HG02970 (cell line): Measurements from ENCODE around the gene GRIK2.
A peak's percentile ranks its signal among the peaks of the same experiment; 100 is the strongest.

Source experiments
- ATAC-seq: cut with Tn5 transposase; IDR thresholded peaks from one replicate; pipeline ENCODE4 v1.9.1; 2021; ENCODE audit warnings: mild to moderate bottlenecking, moderate library complexity, moderate number of reproducible peaks; ENCODE audit not compliant: unreplicated experiment, low FRiP score

GRIK2 gene

DNA sequence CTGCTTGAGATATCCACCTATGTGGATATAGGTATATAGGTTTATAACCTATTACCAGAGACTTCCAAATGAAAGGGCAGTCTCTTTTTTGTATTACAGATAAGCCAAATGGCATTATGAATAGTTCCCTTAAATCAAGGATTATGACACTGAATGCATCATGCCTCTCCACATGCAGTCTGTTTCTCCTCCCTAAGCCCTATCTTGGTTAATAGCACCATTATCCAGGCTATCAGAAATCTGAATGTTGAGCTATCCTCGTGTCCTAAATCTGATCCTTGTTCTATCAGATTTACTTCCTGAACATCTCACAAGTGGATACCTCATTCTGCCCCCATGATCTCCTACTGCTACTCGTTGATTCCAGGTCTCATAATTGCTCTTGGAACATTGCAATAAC is 138.0 kb downstream of the GRIK2 start:
- ATAC-seq, result no peak

DNA sequence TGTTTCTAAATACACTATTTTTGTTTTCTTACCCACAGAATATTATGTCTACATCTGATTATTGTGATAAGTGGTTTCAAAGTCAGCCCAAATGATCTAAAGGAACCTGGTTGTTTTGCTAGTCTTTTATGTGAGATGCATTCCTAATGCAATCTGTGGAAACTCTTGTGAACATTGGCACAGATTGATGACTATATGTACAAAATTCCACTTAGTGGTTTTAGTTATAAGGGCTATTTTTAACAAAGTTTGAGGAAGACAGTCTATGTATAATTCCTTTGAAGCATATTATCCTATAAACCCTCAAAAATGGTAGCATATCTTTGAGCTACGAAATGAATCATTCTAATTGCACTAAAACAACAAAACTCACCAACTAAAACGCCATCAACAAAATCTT is 140.9 kb downstream of the GRIK2 start:
- ATAC-seq, result no peak

DNA sequence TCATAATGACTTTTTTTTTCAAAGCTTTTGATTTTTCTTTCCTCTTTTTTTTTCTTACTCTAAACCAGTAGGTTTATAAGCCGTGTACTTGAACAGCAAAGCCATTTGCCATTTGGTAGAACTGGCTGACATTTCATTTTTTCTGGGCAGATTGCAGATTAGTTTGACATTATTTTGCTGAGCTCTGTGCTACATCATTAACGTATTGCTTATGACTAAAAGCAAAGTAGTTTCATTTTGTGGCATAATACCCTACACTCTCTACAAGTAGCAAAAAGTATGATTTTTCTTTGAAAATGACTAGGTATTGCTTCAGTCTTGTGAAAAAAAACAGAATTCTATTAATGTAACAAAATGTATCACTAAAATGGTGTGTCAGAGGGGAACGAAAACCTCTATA is 141.3 kb downstream of the GRIK2 start:
- ATAC-seq, result no peak

DNA sequence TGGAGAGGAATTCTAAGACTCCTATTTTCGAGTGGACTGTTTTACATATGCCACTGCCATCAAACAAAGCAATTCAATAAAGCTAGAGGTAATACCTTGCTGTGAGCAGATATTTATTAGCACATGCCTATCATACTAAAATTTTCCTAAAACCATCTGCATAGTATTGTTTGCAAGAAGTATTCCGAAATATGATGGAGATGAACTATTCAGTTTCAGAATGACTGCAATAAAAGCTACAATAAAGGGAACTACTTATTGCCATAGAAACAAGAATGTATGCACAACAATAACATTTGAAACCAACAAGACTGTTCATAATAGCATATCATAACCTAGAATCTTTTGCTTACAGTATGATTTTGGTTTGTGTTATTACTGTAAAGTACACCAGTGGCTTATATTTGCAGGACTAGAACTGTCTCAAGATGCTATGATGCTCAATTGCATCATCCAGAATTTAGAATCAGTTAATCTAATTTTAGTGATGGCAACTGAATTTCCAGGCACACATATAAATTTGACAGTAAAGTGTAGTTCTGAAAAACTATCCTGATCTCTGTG is 144.3 kb downstream of the GRIK2 start:
- ATAC-seq, result no peak

DNA sequence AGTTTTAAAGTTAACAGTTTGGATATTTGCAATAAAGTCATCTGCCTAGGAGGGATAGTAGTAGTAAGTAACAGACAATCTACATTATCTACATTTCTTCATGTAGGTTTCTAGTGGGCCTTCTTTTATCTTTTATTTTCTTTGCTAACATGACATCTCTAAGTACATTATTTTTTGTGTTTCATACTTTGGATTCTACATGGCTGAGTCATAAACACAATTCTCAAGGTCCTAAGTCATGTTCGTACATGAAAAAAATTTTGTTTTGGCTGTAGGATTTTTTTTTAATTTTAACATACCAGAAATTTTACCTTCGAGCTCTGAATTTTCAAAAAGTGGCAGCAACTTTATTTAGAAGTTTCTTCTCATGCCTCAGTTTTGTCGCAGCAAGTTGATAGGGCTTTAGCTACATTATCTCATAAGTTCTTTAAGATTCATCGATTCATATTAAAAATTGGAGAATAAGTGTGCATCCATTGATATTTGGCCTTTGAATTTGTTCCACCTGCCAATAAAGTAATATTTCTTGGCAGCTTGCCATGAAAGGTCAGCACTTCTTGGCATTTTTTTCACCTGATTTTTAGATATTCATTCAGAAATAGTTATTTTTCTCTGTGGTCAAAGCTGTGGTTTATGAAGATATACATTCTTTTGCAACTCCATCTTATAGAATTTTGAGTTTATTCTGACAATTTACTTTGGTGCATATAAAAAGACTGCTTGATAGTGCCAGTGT is 146.2 kb downstream of the GRIK2 start:
- no peak for ATAC-seq

DNA sequence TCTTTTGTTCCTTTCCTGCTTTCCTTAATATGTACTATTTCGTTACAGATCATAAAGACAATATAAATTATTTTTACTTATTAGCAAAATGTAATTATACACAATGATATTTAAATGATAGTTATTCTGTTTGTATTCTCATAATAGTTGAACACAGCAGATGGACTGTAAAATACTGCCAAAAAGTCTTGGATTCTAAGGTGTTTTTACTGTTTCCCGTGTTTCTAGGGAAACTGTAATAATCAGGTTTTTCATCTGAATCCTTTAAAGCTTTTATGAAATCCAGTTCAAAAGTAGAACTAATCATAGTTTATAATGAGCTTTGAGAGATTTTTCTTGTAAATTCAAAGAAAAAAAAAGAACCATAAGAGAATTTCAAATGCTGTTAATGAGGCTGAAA is 148.4 kb downstream of the GRIK2 start:
- ATAC-seq, result no peak

DNA sequence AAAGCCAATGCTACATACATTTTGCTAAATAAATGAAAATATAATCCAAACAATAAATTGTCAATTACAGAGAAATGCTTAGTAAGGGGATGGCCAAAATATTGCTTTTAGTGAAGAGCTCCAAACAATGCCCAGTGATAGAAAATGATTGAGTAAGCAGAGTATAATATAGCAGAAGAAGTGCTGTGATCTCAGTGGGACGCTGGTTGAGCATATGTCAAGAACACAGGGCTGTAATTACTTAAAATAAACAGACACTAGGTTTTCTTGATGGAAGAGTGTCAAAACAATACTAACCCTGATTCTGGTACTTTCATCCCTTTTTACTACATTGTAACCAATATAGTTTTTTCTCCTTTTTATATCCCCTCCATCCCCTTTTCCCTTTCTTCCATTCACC is 150.3 kb downstream of the GRIK2 start:
- no peak for ATAC-seq

DNA sequence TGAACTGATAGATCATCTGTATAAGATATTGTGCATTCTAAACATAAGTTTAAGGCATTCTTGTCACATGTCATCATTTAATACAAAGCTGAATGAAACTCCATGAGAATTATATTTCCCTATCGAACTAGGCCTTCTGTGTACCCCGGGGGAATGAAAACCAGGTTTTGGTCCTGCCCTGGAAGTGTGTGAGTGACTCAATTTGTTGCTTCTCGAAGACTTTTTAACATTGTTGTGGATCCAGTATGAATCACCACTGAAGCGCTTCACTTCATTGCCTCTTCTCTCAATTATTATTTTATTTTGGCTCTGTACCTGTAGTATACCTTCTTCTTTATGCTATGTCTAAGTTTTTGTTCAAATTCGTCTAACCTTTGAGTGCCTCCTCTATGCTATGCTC is 150.8 kb downstream of the GRIK2 start:
- no peak for ATAC-seq

DNA sequence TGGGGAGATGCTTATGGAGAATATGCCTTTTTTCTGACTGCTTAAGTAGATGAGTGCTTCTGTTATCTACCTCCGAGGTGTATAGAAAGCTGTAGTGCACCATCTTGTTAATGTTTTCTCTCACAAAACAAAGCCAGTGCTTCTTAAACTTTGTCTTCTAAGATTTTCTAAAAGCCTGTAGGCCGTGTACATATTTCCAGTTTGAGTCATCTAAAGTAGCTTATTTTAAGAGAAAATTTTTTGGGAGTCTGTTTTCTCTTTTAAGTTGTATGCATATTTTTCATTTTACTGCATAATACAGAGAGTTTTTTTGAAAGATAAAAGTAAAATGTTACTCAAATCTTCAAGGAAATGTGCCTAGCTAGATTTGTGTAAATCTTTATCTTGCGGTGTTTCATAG is 151.7 kb downstream of the GRIK2 start:
- ATAC-seq, result no peak

DNA sequence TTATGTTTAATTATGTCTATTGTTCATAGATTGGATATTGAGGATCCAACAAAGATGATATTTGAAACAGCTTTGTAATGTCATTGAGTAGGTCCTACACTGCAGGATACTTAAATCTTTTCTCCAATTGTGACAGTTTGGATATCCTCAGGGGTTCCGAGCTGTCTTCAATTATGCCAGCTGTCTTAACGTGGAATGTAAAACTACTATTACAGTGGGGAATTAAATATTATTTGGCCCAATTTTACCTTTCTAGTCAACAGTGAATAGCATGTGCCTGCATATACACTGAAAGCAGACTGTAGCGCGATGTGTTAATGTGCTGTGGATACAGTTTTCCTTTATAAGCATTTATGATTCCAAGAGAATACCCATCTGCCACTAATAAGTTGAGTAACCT is 156.9 kb downstream of the GRIK2 start:
- ATAC-seq, result no peak

DNA sequence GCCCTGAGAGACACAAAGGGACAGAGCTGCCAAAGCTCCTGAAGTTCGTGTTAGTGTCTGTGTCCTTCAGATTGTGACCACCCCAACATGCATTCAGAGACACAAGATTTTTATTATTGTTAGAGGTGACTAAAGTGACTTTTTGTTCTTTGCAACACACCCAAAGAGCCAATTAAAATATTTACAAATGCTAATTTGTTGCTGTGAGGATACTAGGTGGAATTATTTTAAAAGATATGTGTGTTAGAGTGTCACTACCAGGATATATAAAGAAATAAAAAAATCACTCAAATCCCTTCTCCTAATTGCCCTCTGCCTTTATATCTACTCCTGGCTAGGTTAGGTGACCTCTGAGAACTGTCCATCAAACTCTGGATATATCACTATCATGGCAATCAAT is 160.7 kb downstream of the GRIK2 start:
- no peak for ATAC-seq

DNA sequence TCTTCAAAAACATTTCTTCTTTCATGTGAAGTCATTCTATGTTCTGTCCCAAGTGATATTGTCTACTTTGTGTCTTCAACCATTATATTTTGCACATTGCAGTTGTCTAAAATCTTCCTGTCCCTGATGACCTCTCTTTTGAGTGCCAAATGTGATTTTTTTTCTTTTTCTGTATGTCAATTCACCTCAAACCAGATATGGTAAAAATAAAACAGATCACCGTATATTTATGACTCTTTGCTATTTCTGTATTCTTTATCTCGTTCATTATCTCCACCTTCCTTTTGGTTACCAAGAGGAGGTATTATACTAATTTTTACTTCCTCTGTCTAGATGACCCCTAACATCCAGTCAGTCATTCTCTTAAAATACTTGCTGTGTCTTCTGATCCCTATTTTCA is 165.2 kb downstream of the GRIK2 start:
- ATAC-seq, result no peak

DNA sequence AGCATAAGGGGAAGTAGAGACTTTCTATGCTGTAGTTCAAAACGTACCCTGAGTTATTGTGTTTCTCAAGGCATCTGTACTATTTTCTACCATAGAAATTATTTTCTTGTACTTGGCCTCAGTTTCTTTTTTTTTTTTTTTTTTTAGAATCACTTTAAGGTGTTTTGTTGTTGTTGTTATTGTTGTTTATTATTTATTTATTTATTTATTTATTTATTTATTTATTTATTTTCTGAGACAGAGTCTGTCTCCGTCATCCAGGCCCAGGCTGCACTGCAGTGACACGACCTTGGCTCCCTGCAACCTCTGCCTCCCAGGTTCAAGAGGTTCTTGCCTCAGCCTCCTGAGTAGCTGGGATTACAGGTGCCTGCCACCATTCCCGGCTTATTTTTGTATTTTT is 179.1 kb downstream of the GRIK2 start:
- no peak for ATAC-seq

DNA sequence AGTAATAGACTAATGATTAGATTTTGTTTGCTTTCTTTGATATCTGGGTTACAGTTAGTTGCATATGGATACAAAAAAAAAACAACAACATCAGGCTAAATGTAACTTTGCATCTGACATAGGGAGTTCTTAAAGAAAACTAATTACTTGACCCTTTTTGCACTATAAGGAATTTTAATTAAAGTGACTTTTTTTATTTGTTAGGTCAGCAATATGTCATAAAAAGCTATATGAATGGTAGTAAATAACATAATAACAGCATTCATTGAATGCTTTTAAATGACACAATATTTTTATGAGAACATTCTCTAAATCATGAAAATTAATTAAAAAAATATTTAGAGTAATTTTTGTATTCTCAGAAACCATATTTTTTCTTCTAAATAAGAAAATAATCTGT is 183.6 kb downstream of the GRIK2 start:
- ATAC-seq, result no peak

DNA sequence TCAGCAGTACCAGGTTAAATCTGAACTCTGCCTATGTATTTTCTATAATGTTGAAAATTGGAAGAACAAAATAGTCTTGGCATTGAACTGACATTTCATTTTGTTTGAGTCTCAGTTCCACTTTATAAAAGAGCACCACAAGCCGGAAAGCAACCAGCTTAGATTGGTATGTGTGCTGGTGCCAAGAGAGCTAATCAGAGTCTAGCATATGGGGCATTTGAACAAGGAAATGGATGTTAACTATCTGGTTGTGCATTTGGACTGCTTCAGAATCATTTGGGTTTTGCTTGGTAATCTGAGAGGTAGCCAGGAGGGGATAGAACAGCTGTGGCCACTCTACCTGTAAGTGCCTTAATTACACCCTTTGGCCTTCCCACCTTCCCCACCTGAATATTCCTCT is 184.8 kb downstream of the GRIK2 start:
- no peak for ATAC-seq

DNA sequence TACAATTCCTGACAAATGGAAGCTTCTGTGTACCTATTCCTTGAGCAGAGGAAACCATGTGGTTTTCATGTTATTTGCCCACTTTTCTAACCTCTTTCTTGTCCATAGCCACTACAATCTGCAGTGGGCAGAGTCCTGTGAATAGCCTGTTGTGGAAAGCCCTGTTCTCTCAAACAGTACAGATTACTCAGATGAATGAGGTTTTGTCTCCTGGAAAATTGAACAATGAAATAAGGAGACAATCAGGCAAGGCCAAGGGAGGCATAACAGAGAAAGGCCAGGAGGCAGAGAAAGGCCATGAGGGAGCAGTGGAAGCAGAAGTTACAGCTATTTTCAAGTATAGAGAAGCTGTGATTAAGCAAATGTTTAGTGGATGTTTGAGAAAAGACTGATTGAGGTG is 189.3 kb downstream of the GRIK2 start:
- no peak for ATAC-seq

DNA sequence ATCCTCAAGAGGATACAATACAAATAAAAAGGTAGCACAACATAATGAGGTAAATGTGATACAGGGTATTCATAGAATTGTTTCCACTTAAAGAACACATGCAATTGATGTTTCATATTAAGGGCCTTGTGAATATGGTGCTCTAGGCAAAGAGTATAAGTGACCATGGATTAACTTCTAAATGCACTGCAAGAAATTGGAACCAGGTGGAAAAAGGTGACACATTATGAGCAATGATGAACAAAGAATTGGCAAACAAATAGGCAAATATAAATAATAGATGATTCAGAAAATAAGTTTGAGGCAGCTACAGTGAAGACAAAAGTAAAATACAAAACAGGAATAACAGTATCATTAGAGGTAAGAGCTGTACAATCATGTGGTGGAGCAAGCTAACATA is 192.0 kb downstream of the GRIK2 start:
- no peak for ATAC-seq

DNA sequence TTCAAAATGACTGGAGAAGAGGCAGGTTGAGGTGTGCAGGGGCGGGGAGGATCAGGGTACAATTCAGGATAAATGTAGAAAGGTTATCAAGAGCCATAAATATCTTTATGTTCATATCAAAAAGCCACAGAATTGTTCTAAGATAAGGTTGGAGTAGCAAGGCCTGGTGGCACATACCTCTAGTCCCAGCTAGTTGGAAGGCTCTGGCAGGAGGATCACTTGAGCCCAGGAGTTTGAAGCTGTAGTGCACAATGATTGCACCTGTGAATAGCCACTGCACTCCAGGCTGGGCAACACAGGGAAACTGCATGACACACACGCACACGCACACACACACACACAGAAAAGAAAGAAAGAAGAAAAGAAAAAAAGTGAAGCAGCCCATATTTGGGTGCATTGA is 194.8 kb downstream of the GRIK2 start:
- no peak for ATAC-seq

DNA sequence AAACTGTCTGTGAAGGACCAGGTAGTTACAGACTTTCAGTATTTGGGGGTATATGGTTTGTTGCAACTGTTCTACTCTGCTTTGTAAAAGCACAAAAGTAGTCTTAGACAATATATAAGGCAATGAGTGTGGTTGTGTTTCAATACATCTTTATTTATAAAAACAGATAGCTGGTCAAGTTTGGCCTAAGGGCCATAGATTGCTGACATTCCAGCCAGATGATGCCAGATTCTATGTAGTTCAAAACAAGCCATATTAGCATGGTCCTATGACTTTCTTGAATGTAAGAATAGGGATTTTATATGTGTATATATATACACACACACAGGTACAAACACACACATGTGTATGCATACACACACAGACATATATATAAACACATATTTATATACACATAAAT is 201.8 kb downstream of the GRIK2 start:
- ATAC-seq, result no peak

DNA sequence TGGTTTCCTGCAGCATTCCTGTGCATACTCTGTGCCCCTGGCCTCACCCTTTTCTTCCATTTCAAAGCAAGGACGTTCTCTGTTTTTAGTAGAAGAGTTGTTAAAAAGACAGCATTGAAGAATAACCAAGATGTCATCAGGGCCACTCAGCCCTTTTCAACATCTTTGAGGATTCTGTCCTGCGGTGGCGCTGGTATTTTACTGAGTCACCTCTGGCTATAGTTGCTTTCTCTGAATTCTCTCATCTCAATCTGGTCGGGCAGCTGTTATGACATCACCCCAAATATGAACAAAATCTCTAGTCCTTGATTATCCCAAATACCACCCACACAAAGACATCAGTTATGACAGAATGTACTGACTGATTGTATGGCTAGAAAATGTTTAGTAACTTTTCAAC is 204.2 kb downstream of the GRIK2 start:
- no peak for ATAC-seq

DNA sequence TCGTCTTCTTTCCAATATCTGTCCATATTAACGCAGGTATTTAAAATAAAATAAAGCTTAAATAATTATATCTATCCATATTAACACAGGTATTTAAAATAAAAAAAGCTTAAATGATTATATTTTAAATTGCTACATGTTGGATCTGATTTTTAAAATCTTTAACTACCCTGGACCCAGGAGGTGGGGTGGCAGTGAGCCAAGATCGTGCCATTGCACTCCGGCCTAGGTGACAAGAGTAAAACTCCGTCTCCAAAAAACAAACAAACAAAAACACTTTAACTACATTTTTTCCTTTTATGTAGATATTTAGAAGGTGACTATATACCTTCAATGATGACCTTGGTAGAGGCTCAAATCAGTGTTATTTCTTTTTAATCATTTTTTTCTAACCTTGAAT is 211.9 kb downstream of the GRIK2 start:
- no peak for ATAC-seq

DNA sequence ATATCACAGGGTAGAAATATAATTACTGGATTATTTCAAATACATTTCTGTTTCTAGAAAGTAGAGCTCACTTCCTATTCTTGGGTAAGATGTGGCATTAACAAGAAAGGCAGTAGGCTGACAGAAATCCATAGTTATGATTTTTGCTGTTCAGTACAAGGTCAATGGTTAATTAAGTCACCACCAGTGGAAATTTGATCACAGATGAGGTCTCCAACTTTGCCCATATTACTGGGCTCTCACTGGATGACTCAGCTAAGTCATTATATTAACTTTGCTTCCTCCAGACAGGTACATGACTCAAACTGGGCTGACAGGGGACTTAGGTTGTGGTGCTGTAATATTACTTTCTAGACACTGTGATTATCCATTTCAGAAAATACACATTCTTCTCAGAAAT is 212.4 kb downstream of the GRIK2 start:
- ATAC-seq, result peak; percentile 75
